ENCODE measurements around the gene HELZ.

- no peak for TF ChIP-seq CTCF (IDR thresholded peaks at IDR 0.05; ENCODE audit: insufficient read depth, low read depth, low read length)
- no peak for TF ChIP-seq EZH2 (IDR thresholded peaks at IDR 0.05; ENCODE audit: insufficient read depth, low read length)
Measured at GRCh38 chr17:67208232-67208631, 36.8 kb downstream of the HELZ start.
